Measurements from ENCODE around the gene KIFC3. TPM values are rescaled to one million over a fixed set of nuclear protein-coding genes. Genes with fewer than 3 reads are reported as not detected.

Gene KIFC3
- polyA plus RNA-seq, 1 experiment: 60.5 TPM

- DNase-seq (ENCODE audit: low read depth): no peak
- no peak for TF ChIP-seq CTCF (IDR thresholded peaks at IDR 0.05; ENCODE audit: insufficient read depth, low read depth, low read length)
- ChIA-PET POLR2A (no interaction called here), CTCF (interaction anchor here (0.8 to 0.9 kb wide), 2 partner anchors 14 to 257 kb away, joined by 3 to 4 read pairs; partner anchors contain the start of gene USB1)
- peaks cover 2% of the 10 kb centered on the region for H3K36me3 ChIP-seq (ENCODE audit: control insufficient read depth, insufficient read depth, low read length)
- H3K4me3 ChIP-seq (ENCODE audit: low read depth, low read length): no peak overlapping the region
- H3K27me3 ChIP-seq (ENCODE audit: control insufficient read depth, insufficient read depth, low read length): no peaks in the 10 kb centered on the region
Measured at GRCh38 chr16:57743886-57744641, 58.2 kb downstream of the KIFC3 start.

GRCh38 chr16:57743458-57743857, 58.8 kb downstream of the KIFC3 start:
- POLR2A ChIA-PET: no interaction called here
- Histone ChIP-seq H3K36me3 (ENCODE audit: control insufficient read depth, insufficient read depth, low read length) (peaks cover 2% of the 10 kb centered on the region), H3K27me3 (ENCODE audit: control insufficient read depth, insufficient read depth, low read length) (no peaks in the 10 kb centered on the region), H3K4me3 (ENCODE audit: low read depth, low read length) (no peak overlapping the region)
- CTCF ChIA-PET: no interaction called here
- DNase-seq (ENCODE audit: low read depth): no peak
- no peak for TF ChIP-seq CTCF (IDR thresholded peaks at IDR 0.05; ENCODE audit: insufficient read depth, low read depth, low read length)

GRCh38 chr16:57742543-57742942, 59.7 kb downstream of the KIFC3 start:
- ChIA-PET CTCF (interaction anchor here (0.6 to 4.2 kb wide), 3 partner anchors 12 to 202 kb away, joined by 3 to 22 read pairs (median 3); no protein-coding TSS in a partner anchor), POLR2A (no interaction called here)
- Histone ChIP-seq H3K4me3 (ENCODE audit: low read depth, low read length) (no peak overlapping the region), H3K27me3 (ENCODE audit: control insufficient read depth, insufficient read depth, low read length) (no peaks in the 10 kb centered on the region), H3K36me3 (ENCODE audit: control insufficient read depth, insufficient read depth, low read length) (peaks cover 2% of the 10 kb centered on the region)
- DNase-seq (ENCODE audit: low read depth): no peak
- TF ChIP-seq CTCF (IDR thresholded peaks at IDR 0.05; ENCODE audit: insufficient read depth, low read depth, low read length): no peak

GRCh38 chr16:57741660-57742191, 60.6 kb downstream of the KIFC3 start:
- no peaks in the 10 kb centered on the region for H3K27me3 ChIP-seq (ENCODE audit: control insufficient read depth, insufficient read depth, low read length)
- TF ChIP-seq CTCF (IDR thresholded peaks at IDR 0.05; ENCODE audit: insufficient read depth, low read depth, low read length): no peak
- H3K4me3 ChIP-seq (ENCODE audit: low read depth, low read length): no peak overlapping the region
- H3K36me3 ChIP-seq (ENCODE audit: control insufficient read depth, insufficient read depth, low read length): peaks cover 2% of the 10 kb centered on the region
- CTCF ChIA-PET: interaction anchor here (1.1 to 4.2 kb wide), 3 partner anchors 13 to 165 kb away, joined by 3 to 22 read pairs (median 3); no protein-coding TSS in a partner anchor
- POLR2A ChIA-PET: interaction anchor here (0.6 kb wide), 1 partner anchor 51 kb away, joined by 4 read pairs; no protein-coding TSS in a partner anchor
- DNase-seq (ENCODE audit: low read depth): no peak

- CTCF ChIA-PET: interaction anchor here (1.1 to 4.2 kb wide), 2 partner anchors 16 to 164 kb away, joined by 3 to 22 read pairs; no protein-coding TSS in a partner anchor
- DNase-seq (ENCODE audit: low read depth): no peak
- Histone ChIP-seq H3K36me3 (ENCODE audit: control insufficient read depth, insufficient read depth, low read length) (peaks cover 2% of the 10 kb centered on the region), H3K4me3 (ENCODE audit: low read depth, low read length) (no peak overlapping the region), H3K27me3 (ENCODE audit: control insufficient read depth, insufficient read depth, low read length) (no peaks in the 10 kb centered on the region)
- POLR2A ChIA-PET: no interaction called here
- TF ChIP-seq CTCF (IDR thresholded peaks at IDR 0.05; ENCODE audit: insufficient read depth, low read depth, low read length): no peak
Measured at GRCh38 chr16:57740423-57741071, 61.7 kb downstream of the KIFC3 start.

Measured in BJ (cell line).